Esophagus squamous epithelium (tissue), 5 donors: ENCODE results near the gene DUSP2. TPM values are rescaled to one million over a fixed set of nuclear protein-coding genes. Genes with fewer than 3 reads are reported as not detected.
A peak's percentile ranks its signal among the peaks of the same experiment; 100 is the strongest.

ENCODE experiments used
- DNase-seq: peaks from one replicate; lab custom pipeline; 2025; lab: John Stamatoyannopoulos, UW
- H3K27ac ChIP-seq, 4 donors: fragments of 200-600 bp; sonication (generic); one replicate each; pipeline ENCODE4 v1.5.1; 2016 to 2019; ENCODE audit warnings: mild to moderate bottlenecking in 1 of 4
- H3K27me3 ChIP-seq, 4 donors: fragments of 200-600 bp; sonication (generic); 1 replicate in 3 of 4; 2 replicates in 1 of 4; pipeline versions ENCODE4 v1.5.1 to v1.6.0; 2017 to 2021; ENCODE audit warnings: antibody characterized with exemption in 1 of 4
- H3K36me3 ChIP-seq, 3 donors: fragments of 200-600 bp; sonication (generic); one replicate each; pipeline ENCODE4 v1.5.1; 2016 to 2019
- H3K4me1 ChIP-seq, 3 donors: fragments of 200-600 bp; sonication (generic); one replicate each; pipeline ENCODE4 v1.5.1; 2017 to 2019
- H3K4me3 ChIP-seq, 4 donors: fragments of 200-600 bp; sonication (generic); 1 replicate in 3 of 4; 2 replicates in 1 of 4; pipeline ENCODE4 v1.5.1; 2016 to 2019; ENCODE audit warnings: mild to moderate bottlenecking in 2 of 4, moderate library complexity in 1 of 4
- H3K9me3 ChIP-seq, 3 donors: fragments of 200-600 bp; sonication (generic); one replicate each; pipeline ENCODE4 v1.5.1; 2016 to 2019
- CTCF ChIP-seq, 6 experiments: fragments of 450-650 bp in 4 of 6; fragments of 200-600 bp in 2 of 6; sonication (generic) in 2 of 6; IDR thresholded peaks; one replicate each; pipeline ENCODE4 v1.5.1; 2016 to 2019; ENCODE audit warnings: antibody characterized with exemption in 6 of 6, mild to moderate bottlenecking in 4 of 6, moderate library complexity in 4 of 6
- POLR2A ChIP-seq, 4 donors: fragments of 450-650 bp; IDR thresholded peaks; one replicate each; pipeline ENCODE4 v1.6.1; 2017; ENCODE audit warnings: antibody characterized with exemption in 4 of 4, mild to moderate bottlenecking in 4 of 4, moderate library complexity in 3 of 4
- WGBS, 2 donors: methylation state at CpG; one replicate each; pipeline ENCODE4 v1.1.5; 2018; 5-methylcytosine and 5-hydroxymethylcytosine counted together
- intact Hi-C: fragments of 100-400 bp; cut with DNase I; formaldehyde crosslinking; loops from one replicate; pipeline ENCODE4 v1.15.0; 2022
- total RNA-seq, 4 donors: library from RNA; depleted of rRNA; stranded (reverse); fragments of >200 nt; gene quantifications; one replicate each; pipeline ENCODE4 v1.1.0, GENCODE V29; 2016
- donor health status: DM: yes; HTN: yes; CAD: no.

The DUSP2 gene
- total RNA-seq = 10 to 100 TPM in 1 of 4 donors, 1 to 10 TPM in 3; 1.5 to 10.3 (median 5.6) TPM

GRCh38 chr2:96145036-96145847 is at the start of gene DUSP2:
Gene DUSP2, minus strand, starts transcription at chr2:96145440. Its CDS starts 86 bp downstream, at chr2:96145354.
- DNase-seq = peak; percentile 48
- Histone ChIP-seq H3K9me3 (no peaks in the 10 kb centered on the region), H3K4me1 (peaks cover 16 to 62% (median 16%) of the 10 kb centered on the region in 3 donors), H3K36me3 (no peaks in the 10 kb centered on the region), H3K4me3 (peak within 1 kb of the TSS; percentile 50 to 82 (median 62)), H3K27me3 (no peaks in the 10 kb centered on the region), H3K27ac (peak within 1 kb of the TSS; percentile 55 to 75 (median 64))
- intact Hi-C loops = no loop called here
- peak in 2 of 4 donors; percentile 56 to 85 for TF ChIP-seq POLR2A (IDR thresholded peaks at IDR 0.05)
- TF ChIP-seq CTCF (IDR thresholded peaks at IDR 0.05) = no peak
- WGBS, 2 donors = 13 to 46% methylated on average over 2 to 8 of the region's 94 CpGs

GRCh38 chr2:96191937-96192670 is 46.9 kb upstream of the DUSP2 start:
- WGBS, 2 donors = 89 to 97% methylated on average over 10 to 11 of the region's 11 CpGs
- no peaks in the 10 kb centered on the region for H3K9me3 ChIP-seq
- no peak overlapping the region for H3K27ac ChIP-seq
- H3K36me3 ChIP-seq = peaks cover 37 to 84% (median 60%) of the 10 kb centered on the region in 3 donors
- TF ChIP-seq POLR2A (IDR thresholded peaks at IDR 0.05) (no peak), CTCF (IDR thresholded peaks at IDR 0.05) (no peak)
- intact Hi-C loops = no loop called here
- no peaks in the 10 kb centered on the region for H3K4me1 ChIP-seq
- H3K4me3 ChIP-seq = no peak overlapping the region
- no peak for DNase-seq
- H3K27me3 ChIP-seq = no peaks in the 10 kb centered on the region

- peaks cover 0 to 11% (median 0%) of the 10 kb centered on the region in 3 donors for H3K4me1 ChIP-seq
- 89 to 91% methylated on average over 9 to 12 of the region's 12 CpGs for WGBS, 2 donors
- H3K27ac ChIP-seq = no peak overlapping the region
- TF ChIP-seq POLR2A (IDR thresholded peaks at IDR 0.05) (no peak), CTCF (IDR thresholded peaks at IDR 0.05) (no peak)
- intact Hi-C loops = no loop called here
- no peak for DNase-seq
- no peaks in the 10 kb centered on the region for H3K27me3 ChIP-seq
- H3K4me3 ChIP-seq = no peak overlapping the region
- H3K36me3 ChIP-seq = peaks cover 36 to 100% (median 70%) of the 10 kb centered on the region in 3 donors
- H3K9me3 ChIP-seq = no peaks in the 10 kb centered on the region
Measured at GRCh38 chr2:96188821-96189526, 43.7 kb upstream of the DUSP2 start.

GRCh38 chr2:96186562-96186961 is 41.3 kb upstream of the DUSP2 start:
- Histone ChIP-seq H3K4me1 (peaks cover 0 to 11% (median 0%) of the 10 kb centered on the region in 3 donors), H3K36me3 (peaks cover 18 to 84% (median 58%) of the 10 kb centered on the region in 3 donors), H3K4me3 (no peak overlapping the region), H3K9me3 (no peaks in the 10 kb centered on the region), H3K27ac (no peak overlapping the region), H3K27me3 (no peaks in the 10 kb centered on the region)
- TF ChIP-seq POLR2A (IDR thresholded peaks at IDR 0.05) (no peak), CTCF (IDR thresholded peaks at IDR 0.05) (no peak)
- DNase-seq = no peak
- intact Hi-C loops = no loop called here
- WGBS, 2 donors = 78 to 90% methylated on average over 5 of the region's 5 CpGs
